HepG2 (cell line): ENCODE results near the gene ABHD4. TPM values are rescaled to one million over a fixed set of nuclear protein-coding genes. Genes with fewer than 3 reads are reported as not detected.
A peak's percentile ranks its signal among the peaks of the same experiment; 100 is the strongest.

ENCODE experiments used
- AKAP8 ChIP-seq: sonication (generic); formaldehyde crosslinking; IDR thresholded peaks from 2 replicates; pipeline ENCODE4 v1.5.1; 2020; ENCODE audit warnings: mild to moderate bottlenecking, missing genetic modification reagents
- CHCHD3 ChIP-seq: sonication (generic); formaldehyde crosslinking; IDR thresholded peaks from 2 replicates; pipeline ENCODE4 v1.8.0; 2022; ENCODE audit warnings: mild to moderate bottlenecking, missing genetic modification reagents, moderate library complexity
- CREM ChIP-seq, 2 experiments: sonication (generic) in 1 of 2; formaldehyde crosslinking in 1 of 2; IDR thresholded peaks; 2 replicates each; pipeline versions ENCODE4 v1.4.0 to v1.6.1; 2016 to 2020; ENCODE audit warnings: antibody characterized with exemption in 1 of 2, mild to moderate bottlenecking in 1 of 2, missing genetic modification reagents in 1 of 2
- GTF3A ChIP-seq: sonication (generic); formaldehyde crosslinking; conservative IDR thresholded peaks from 2 replicates; pipeline ENCODE4 v1.4.0; 2020; ENCODE audit warnings: mild to moderate bottlenecking, missing genetic modification reagents
- KLF13 ChIP-seq: sonication (generic); formaldehyde crosslinking; IDR thresholded peaks from 2 replicates; pipeline ENCODE4 v1.4.0; 2020; ENCODE audit warnings: mild to moderate bottlenecking, missing genetic modification reagents
- NR2C2 ChIP-seq: sonication (generic); formaldehyde crosslinking; IDR thresholded peaks from 2 replicates; pipeline ENCODE4 v1.4.0; 2020; ENCODE audit warnings: missing genetic modification reagents, mild to moderate bottlenecking, moderate library complexity, borderline replicate concordance
- RARA ChIP-seq: IDR thresholded peaks from 2 replicates; pipeline ENCODE4 v1.6.1; 2016; ENCODE audit warnings: missing genetic modification reagents, missing compliant biosample characterization
- RXRA ChIP-seq: sonication (generic); formaldehyde crosslinking; IDR thresholded peaks from 2 replicates; pipeline ENCODE4 v1.5.1; 2020; ENCODE audit warnings: missing genetic modification reagents
- TCF12 ChIP-seq, 2 experiments: fragments of 450-650 bp in 1 of 2; sonication (generic) in 1 of 2; formaldehyde crosslinking in 1 of 2; IDR thresholded peaks; 2 replicates each; pipeline versions ENCODE4 v1.6.1 to v1.8.0; 2017 to 2022; ENCODE audit warnings: antibody characterized with exemption in 1 of 2, mild to moderate bottlenecking in 1 of 2, missing genetic modification reagents in 1 of 2, moderate library complexity in 1 of 2
- ZNF138 ChIP-seq: sonication (generic); formaldehyde crosslinking; IDR thresholded peaks from 2 replicates; pipeline ENCODE4 v1.5.0; 2020; ENCODE audit warnings: mild to moderate bottlenecking, low read depth, missing genetic modification reagents
- ZNF547 ChIP-seq: sonication (generic); formaldehyde crosslinking; IDR thresholded peaks from 2 replicates; pipeline ENCODE4 v1.5.1; 2020; ENCODE audit warnings: mild to moderate bottlenecking, missing genetic modification reagents
- ZNF720 ChIP-seq: sonication (generic); formaldehyde crosslinking; IDR thresholded peaks from 2 replicates; pipeline ENCODE4 v1.4.0; 2020; ENCODE audit warnings: missing genetic modification reagents
- ZNF772 ChIP-seq: sonication (generic); formaldehyde crosslinking; IDR thresholded peaks from 2 replicates; pipeline ENCODE4 v1.5.0; 2020; ENCODE audit warnings: mild to moderate bottlenecking, missing genetic modification reagents
- polyA plus RNA-seq, 8 experiments: library from polyadenylated mRNA; depleted of rRNA in 3 of 8; stranded (reverse) in 7 of 8; unstranded in 1 of 8; fragments of >200 nt; fragmentation: Illumina TruSeq in 4 of 8; extraction: Trizol in 4 of 8; gene quantifications; 2 replicates each; pipeline versions ENCODE4 v1.2.1 to v1.2.3, GENCODE V29; 2011 to 2016; ENCODE audit warnings: low read depth in 4 of 8, missing spikeins in 1 of 8, mixed read lengths in 1 of 8; ENCODE audit not compliant: insufficient read depth in 1 of 8
- total RNA-seq, 5 experiments: library from RNA; depleted of rRNA; stranded (reverse); fragments of >200 nt; fragmentation: Illumina TruSeq; extraction: Trizol; gene quantifications; 2 replicates each; pipeline ENCODE4 v1.2.3, GENCODE V29; 2016; ENCODE audit warnings: low read depth in 1 of 5
- TF ChIP-seq, protein P1 (sequence below): IDR thresholded peaks from 2 replicates; pipeline ENCODE4 v1.6.1; 2016; ENCODE audit warnings: mild to moderate bottlenecking, missing biosample characterization, missing genetic modification reagents
- TF ChIP-seq, protein P2 (sequence below): sonication (generic); formaldehyde crosslinking; IDR thresholded peaks from 2 replicates; pipeline ENCODE4 v1.8.0; 2023; ENCODE audit warnings: mild to moderate bottlenecking, missing genetic modification reagents
- TF ChIP-seq, protein P3 (sequence below): sonication (generic); formaldehyde crosslinking; IDR thresholded peaks from 2 replicates; pipeline ENCODE4 v1.8.0; 2022; ENCODE audit warnings: mild to moderate bottlenecking, missing genetic modification reagents, borderline replicate concordance
- TF ChIP-seq, protein P4 (sequence below): sonication (generic); formaldehyde crosslinking; IDR thresholded peaks from 2 replicates; pipeline ENCODE4 v1.5.1; 2020; ENCODE audit warnings: mild to moderate bottlenecking, missing genetic modification reagents, borderline replicate concordance
- TF ChIP-seq, protein P5 (sequence below): sonication (generic); formaldehyde crosslinking; IDR thresholded peaks from 2 replicates; pipeline ENCODE4 v1.5.0; 2020; ENCODE audit warnings: missing genetic modification reagents, mild to moderate bottlenecking, borderline replicate concordance

ABHD4 gene
- total and polyA plus RNA-seq, 2 of the 13 experiments (the other 11 are each of a cell fraction or from before 2014, with no cell fraction given) = 16.1 to 47.5 TPM

DNA sequence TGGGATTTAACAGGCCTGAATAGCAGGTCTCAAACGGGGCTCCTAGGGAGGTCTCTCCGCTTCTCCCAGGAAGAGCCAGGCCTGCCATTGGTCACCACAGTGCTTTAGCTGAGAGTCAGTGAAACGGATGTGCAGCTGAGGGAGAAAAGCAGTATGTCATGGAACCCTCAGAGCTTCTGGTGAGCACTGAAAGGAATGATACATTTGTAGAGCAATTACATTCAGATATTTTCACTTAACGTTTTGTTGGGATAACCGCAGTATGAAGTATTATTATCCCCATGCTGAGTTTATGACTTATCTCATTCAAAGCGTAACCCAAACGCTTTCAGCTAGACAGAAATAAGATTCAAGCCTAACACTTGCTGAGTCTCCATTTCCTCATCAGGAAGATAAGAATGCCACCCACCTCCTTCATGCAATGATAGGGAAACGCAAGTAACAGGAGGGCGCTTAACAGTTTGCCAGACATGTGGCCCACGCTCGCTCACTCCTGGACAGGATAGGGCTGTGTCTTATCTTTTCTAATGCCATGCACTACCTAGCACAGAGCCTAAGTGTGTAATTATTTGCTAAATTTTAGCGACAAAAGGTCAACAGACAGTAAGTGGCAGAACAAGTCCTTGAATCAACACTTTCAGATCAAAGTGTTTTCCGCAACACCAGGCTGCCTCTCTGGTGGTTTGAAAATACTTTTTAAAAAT, 37.3 kb upstream of the ABHD4 start (continued):
- TF ChIP-seq, protein P1, sequence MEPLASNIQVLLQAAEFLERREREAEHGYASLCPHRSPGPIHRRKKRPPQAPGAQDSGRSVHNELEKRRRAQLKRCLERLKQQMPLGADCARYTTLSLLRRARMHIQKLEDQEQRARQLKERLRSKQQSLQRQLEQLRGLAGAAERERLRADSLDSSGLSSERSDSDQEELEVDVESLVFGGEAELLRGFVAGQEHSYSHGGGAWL (CRISPR knock-in tag) = peak; percentile 61; the same call in 1 of the 2 replicates
- 0 out of 2 replicates have a peak, but pooled peaks have one; percentile 26 for TF ChIP-seq NR2C2 (CRISPR knock-in tag)
- peak; percentile 64; the same call in 1 of the 2 replicates for TF ChIP-seq ZNF547 (CRISPR knock-in tag)
- TF ChIP-seq, protein P2, sequence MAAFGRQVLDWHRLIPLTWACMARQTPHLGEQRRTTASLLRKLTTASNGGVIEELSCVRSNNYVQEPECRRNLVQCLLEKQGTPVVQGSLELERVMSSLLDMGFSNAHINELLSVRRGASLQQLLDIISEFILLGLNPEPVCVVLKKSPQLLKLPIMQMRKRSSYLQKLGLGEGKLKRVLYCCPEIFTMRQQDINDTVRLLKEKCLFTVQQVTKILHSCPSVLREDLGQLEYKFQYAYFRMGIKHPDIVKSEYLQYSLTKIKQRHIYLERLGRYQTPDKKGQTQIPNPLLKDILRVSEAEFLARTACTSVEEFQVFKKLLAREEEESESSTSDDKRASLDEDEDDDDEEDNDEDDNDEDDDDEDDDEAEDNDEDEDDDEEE (CRISPR knock-in tag) = 0 out of 2 replicates have a peak, but pooled peaks have one; percentile 12
- TF ChIP-seq RARA (CRISPR knock-in tag) = peak; percentile 86
- peak; percentile 43; the same call in 1 of the 2 replicates for TF ChIP-seq RXRA (CRISPR knock-in tag)
- no peak for TF ChIP-seq TCF12 (IDR thresholded peaks at IDR 0.05)
- 0 out of 2 replicates have a peak, but pooled peaks have one; percentile 42 for TF ChIP-seq TCF12 (CRISPR knock-in tag; IDR thresholded peaks at IDR 0.05)
- TF ChIP-seq CHCHD3 (CRISPR knock-in tag) = no peak
- no peak for TF ChIP-seq ZNF138 (CRISPR knock-in tag)
- TF ChIP-seq AKAP8 (CRISPR knock-in tag) = no peak; the same call in 1 of the 2 replicates
- TF ChIP-seq, protein P3, sequence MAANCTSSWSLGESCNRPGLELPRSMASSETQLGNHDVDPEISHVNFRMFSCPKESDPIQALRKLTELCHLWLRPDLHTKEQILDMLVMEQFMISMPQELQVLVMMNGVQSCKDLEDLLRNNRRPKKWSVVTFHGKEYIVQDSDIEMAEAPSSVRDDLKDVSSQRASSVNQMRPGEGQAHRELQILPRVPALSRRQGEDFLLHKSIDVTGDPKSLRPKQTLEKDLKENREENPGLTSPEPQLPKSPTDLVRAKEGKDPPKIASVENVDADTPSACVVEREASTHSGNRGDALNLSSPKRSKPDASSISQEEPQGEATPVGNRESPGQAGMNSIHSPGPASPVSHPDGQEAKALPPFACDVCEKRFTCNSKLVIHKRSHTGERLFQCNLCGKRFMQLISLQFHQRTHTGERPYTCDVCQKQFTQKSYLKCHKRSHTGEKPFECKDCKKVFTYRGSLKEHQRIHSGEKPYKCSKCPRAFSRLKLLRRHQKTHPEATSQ (CRISPR knock-in tag) = 0 out of 2 replicates have a peak, but pooled peaks have one; percentile 61
- TF ChIP-seq GTF3A = 0 out of 2 replicates have a peak, but pooled peaks have one; percentile 13
- TF ChIP-seq, protein P4, sequence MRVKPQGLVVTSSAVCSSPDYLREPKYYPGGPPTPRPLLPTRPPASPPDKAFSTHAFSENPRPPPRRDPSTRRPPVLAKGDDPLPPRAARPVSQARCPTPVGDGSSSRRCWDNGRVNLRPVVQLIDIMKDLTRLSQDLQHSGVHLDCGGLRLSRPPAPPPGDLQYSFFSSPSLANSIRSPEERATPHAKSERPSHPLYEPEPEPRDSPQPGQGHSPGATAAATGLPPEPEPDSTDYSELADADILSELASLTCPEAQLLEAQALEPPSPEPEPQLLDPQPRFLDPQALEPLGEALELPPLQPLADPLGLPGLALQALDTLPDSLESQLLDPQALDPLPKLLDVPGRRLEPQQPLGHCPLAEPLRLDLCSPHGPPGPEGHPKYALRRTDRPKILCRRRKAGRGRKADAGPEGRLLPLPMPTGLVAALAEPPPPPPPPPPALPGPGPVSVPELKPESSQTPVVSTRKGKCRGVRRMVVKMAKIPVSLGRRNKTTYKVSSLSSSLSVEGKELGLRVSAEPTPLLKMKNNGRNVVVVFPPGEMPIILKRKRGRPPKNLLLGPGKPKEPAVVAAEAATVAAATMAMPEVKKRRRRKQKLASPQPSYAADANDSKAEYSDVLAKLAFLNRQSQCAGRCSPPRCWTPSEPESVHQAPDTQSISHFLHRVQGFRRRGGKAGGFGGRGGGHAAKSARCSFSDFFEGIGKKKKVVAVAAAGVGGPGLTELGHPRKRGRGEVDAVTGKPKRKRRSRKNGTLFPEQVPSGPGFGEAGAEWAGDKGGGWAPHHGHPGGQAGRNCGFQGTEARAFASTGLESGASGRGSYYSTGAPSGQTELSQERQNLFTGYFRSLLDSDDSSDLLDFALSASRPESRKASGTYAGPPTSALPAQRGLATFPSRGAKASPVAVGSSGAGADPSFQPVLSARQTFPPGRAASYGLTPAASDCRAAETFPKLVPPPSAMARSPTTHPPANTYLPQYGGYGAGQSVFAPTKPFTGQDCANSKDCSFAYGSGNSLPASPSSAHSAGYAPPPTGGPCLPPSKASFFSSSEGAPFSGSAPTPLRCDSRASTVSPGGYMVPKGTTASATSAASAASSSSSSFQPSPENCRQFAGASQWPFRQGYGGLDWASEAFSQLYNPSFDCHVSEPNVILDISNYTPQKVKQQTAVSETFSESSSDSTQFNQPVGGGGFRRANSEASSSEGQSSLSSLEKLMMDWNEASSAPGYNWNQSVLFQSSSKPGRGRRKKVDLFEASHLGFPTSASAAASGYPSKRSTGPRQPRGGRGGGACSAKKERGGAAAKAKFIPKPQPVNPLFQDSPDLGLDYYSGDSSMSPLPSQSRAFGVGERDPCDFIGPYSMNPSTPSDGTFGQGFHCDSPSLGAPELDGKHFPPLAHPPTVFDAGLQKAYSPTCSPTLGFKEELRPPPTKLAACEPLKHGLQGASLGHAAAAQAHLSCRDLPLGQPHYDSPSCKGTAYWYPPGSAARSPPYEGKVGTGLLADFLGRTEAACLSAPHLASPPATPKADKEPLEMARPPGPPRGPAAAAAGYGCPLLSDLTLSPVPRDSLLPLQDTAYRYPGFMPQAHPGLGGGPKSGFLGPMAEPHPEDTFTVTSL (CRISPR knock-in tag) = peak; percentile 94
- TF ChIP-seq ZNF720 = no peak
- TF ChIP-seq, protein P5, sequence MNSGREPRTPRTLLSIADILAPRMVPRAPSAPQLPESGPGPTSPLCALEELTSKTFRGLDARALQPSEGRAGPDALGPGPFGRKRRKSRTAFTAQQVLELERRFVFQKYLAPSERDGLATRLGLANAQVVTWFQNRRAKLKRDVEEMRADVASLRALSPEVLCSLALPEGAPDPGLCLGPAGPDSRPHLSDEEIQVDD = no peak
- TF ChIP-seq ZNF772 (CRISPR knock-in tag) = peak; percentile 45; the same call in 1 of the 2 replicates
- peak; percentile 83; the same call in 1 of the 2 replicates for TF ChIP-seq CREM (IDR thresholded peaks at IDR 0.05)
- TF ChIP-seq CREM (CRISPR knock-in tag; IDR thresholded peaks at IDR 0.05) = no peak
- no peak for TF ChIP-seq KLF13 (CRISPR knock-in tag)
